OCI-LY7 (cell line): ENCODE data around the gene DPM1.

Experiments used
- EZH2phosphoT487 ChIP-seq: fragments of 200-600 bp; sonication (generic); IDR thresholded peaks from 2 replicates; pipeline ENCODE4 v1.6.1; 2018; ENCODE audit warnings: low read depth, borderline replicate concordance, mild to moderate bottlenecking, mixed run types, antibody characterized with exemption, low read length, moderate library complexity, mixed read lengths
- TF ChIP-seq, protein P1 (sequence below): fragments of 200-600 bp; sonication (generic); conservative IDR thresholded peaks from 2 replicates; pipeline ENCODE4 v1.5.1; 2014; ENCODE audit warnings: mild to moderate bottlenecking, antibody characterized with exemption, low read length, moderate library complexity, mixed read lengths

DNA sequence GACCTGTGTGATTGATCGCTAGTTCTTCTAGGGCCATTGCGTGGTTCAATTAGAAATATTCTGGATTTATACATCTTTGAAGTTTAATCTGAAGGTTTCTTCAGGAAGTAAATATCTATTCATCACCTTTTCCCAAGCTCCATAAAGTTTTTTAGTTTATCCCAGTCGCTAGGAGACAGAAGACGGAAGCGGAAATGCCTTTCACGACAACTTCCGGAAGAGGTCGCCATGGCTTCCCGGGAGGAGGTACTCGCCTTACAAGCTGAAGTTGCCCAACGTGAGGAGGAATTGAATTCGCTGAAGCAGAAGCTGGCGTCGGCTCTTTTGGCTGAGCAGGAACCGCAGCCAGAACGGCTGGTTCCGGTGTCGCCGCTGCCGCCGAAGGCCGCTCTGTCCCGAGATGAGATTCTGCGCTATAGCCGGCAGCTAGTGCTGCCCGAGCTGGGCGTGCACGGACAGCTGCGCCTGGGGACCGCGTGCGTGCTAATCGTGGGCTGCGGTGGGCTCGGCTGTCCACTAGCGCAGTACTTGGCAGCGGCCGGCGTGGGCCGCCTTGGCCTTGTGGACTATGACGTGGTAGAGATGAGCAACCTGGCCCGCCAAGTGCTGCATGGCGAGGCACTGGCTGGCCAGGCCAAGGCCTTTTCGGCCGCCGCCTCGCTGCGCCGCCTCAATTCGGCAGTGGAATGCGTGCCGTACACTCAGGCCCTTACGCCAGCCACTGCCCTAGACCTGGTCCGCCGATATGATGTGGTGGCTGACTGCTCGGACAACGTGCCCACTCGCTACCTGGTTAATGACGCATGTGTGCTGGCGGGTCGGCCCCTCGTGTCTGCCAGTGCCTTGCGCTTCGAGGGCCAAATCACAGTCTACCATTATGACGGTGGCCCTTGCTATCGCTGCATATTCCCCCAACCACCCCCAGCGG lies 547 bp upstream of the DPM1 start, which contains the start of gene MOCS3:
- TF ChIP-seq, protein P1, sequence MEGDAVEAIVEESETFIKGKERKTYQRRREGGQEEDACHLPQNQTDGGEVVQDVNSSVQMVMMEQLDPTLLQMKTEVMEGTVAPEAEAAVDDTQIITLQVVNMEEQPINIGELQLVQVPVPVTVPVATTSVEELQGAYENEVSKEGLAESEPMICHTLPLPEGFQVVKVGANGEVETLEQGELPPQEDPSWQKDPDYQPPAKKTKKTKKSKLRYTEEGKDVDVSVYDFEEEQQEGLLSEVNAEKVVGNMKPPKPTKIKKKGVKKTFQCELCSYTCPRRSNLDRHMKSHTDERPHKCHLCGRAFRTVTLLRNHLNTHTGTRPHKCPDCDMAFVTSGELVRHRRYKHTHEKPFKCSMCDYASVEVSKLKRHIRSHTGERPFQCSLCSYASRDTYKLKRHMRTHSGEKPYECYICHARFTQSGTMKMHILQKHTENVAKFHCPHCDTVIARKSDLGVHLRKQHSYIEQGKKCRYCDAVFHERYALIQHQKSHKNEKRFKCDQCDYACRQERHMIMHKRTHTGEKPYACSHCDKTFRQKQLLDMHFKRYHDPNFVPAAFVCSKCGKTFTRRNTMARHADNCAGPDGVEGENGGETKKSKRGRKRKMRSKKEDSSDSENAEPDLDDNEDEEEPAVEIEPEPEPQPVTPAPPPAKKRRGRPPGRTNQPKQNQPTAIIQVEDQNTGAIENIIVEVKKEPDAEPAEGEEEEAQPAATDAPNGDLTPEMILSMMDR: no peak
- TF ChIP-seq EZH2phosphoT487: no peak
